Fibroblast of skin of right biceps (primary cell): ENCODE data around the gene CYP11A1.

Experiments
- DNase-seq: peaks from one replicate; pipeline ENCODE4 v3.0.0-alpha.2; 2013

The CYP11A1 gene

DNA sequence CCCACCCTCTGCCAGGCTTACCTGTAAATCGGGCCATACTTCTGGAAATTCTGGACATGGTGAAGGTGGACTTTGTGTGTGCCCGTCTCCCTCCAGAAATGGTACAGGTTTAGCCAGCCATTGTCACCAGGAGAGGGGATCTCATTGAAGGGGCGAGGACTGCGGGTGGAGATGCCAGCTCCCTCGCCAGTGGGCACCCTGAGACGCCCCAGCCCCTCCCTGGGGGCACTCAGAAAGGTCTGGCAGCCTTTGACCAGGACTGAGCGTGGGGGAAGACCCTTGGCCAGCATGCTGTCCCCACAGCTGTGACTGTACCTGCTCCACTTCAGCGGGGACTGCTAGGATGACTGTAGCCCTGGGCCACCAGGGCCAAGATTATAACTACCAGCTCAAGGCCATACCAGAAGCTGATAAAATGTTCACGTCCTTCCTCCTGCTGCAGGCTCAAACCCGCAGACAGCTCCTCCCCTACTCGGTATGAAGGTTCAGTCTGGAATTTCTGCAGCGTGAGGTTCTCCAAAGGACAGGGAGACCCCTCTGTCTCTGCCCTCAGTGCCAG, at the start of gene CYP11A1:
Gene CYP11A1 (minus strand): TSS at position 351 of the 559 bp plus-strand sequence. CDS start 61 bp downstream, at position 290.
- DNase-seq, result no peak

DNA sequence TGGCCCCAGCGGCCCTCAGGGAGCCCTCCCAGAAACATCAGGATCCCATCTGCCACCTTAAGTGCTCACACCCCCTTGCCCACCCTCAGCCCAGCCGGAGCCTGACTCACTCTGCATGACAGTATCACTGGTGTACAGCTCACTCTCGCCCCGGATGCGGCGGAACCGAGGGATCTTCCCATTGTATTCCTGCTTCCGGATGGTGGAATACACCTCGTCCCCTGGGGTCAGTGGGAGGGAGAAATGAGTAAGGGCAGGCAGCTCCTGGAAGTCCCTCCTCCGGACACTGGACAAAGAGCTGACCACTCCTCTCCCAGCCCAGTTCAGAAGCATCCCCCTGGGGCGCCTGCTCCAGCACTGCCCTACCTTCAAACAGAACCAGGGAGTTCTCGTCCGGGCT, 49.8 kb upstream of the CYP11A1 start:
- DNase-seq, result peak; percentile 69

DNA sequence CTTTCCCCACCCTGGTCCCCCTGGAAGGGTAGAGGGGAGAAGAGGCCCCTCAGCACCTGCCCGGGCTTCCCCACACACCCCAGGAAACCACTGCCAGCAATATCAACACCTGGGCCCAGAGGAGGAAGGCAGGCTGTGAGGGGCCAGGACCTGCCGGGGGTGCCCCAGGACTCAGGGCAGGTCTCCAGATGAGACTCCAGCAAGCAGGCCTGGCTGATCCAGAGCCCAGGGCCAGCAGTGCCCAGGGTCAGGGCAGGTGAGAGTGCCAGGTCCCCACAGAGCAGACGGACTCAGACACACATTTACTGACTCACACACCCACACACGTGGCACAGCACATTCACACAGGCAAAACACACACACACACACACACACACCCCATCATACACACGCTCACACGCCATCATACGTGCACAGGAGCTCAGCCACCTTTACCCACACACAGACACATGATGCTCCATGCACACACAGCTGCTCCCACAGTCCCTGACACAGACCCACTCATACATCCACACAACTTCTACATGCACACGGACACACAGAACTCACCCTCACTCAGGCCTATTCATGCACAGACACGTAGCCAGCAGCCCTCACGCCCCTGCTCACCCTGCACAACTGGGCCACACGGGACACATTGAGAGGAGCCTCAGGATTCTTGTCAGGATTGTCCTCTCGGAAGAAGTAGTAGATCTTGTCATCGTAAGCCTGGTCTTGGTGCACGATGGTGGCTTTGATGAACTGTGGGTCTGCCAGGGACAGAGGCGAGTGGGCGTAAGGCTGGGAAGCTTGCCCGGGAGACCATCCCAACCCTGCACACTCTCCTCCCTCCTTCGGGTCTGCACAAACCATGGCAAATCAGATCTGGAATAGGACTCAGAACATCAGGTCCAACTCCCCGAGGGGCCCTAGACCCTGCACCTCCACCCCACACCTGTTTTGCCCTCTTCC, 48.8 kb upstream of the CYP11A1 start:
- no peak for DNase-seq

DNA sequence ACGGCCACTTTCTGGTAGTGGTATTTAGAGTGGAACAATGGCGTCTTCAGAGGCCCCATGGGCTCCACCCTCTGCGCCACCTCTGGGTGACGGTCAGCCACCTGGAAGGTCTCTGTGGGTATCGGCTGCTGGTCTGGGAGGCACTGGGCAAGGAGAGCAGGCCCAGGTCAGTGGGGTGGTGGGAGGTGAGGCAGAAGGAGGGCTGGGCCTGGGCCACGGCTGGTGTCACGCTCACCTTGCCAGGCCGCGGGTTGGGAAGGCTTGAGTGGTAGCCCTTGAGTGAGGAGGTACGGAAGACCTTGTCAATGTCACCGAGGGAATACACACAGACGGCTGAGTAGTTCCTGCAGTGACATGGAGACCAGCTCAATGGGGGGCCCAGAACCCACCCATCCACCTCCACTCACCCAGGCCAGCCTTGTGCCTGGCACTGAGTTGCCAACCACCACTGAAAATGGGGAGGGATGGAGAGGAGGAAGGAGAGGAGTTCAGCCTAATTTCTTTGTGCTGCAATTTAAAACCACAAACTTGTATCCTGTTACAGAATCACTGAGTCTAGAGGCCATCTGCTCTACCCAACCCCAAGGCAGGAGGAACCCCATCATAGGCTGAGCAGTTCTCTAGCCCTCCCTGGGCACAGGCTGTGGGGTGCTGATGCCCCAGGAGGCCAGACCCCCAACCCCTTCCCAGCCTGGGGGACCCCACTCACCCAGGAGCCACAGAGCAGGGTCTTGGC, 47.3 kb upstream of the CYP11A1 start:
- no peak for DNase-seq

DNA sequence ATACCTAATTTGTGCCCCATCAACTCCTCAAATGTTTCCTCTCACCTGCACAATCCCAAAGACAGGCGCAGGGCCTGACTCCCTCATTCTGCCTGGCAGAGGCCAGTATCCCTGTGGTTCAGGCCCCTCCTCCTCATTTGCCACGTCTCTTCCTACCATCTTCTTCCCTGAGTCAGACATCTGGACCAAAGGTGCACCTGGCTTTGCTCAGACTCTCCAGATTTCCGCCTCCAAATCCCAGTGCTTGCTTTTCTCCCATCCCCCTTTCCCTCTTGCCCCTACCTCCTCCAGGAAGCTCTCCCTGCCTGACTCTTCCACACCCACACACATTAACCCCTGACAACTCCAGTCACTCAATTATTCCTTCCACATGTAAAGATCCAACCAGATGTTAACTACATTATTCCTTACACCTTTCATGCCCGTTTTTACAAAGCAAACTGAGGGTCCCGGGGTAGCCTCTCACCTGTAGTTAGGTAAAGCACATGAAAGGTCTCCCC, 46.7 kb upstream of the CYP11A1 start:
- no peak for DNase-seq

DNA sequence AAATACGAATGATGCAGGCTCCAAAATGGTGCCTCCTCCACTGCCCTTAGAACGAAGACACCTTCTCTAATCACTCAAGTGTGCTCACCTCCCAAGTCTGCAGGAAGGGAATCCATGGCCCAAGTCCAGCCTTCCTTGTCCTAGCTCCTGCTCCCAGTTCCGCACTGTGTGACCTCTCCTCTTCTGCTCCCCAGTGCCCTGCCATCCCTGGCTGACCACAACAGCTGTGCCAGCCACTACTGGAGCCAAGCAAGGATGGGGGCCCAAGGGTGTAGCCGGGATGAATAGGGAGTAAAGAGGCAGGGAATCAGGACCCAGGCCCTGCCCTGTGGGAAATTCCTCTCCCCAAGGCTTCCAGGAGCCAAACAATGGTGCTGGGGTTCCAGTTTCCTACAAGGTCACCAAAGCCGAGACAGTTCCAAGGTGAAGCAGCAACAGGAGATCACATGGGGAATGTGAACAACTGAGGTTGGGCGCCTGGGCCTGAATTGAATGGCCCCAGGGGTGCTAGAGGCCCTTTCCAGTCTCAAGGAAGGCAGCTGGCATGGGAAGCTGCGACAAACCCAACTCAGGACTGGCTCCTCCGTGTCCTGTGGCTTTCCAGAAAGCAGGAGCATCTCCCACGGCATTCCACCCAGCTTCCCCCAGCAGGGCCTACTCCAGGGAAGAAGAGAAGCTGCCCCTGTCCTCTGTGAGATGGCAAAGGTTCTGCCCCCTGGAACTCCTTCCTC, 46.1 kb upstream of the CYP11A1 start:
- no peak for DNase-seq

DNA sequence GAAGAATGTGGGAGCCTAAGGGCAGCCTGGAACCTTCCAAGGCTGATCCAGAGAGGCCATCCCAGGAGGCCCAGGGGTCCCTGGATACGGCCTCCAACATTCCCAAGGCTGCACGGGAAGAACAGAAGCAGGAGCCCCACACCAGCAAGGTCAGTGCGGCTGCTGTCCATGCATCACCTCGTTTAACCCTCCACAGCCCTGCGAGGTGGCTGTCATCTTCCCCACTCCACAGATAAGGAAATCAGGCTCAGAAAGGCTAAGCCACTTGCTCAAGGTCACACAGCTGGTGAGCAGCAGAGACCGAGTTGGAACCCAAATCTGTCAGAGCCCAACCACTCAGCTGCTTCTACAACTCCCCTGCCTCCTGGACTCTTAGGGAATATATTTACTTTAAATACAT, 44.7 kb upstream of the CYP11A1 start:
- no peak for DNase-seq

DNA sequence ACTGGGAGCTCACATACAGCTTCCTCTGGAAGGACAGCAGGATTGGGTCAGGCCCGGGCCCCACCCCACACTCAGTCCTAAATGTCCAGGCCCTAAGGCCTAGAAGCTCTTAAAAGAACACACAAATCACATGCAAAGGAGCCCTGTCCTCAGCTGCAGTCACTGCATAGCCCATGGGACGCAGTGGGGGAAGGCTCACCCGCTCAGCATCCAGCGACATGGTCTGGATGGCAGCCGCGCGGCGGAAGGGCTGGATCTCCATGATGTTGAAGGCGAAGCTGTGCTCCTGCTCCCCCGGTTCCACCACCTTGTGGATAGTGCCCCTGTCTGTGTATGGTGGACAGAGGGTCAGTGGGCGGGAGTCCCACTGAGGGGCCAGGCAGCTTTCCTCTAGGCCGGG, 44.2 kb upstream of the CYP11A1 start:
- DNase-seq, result no peak

DNA sequence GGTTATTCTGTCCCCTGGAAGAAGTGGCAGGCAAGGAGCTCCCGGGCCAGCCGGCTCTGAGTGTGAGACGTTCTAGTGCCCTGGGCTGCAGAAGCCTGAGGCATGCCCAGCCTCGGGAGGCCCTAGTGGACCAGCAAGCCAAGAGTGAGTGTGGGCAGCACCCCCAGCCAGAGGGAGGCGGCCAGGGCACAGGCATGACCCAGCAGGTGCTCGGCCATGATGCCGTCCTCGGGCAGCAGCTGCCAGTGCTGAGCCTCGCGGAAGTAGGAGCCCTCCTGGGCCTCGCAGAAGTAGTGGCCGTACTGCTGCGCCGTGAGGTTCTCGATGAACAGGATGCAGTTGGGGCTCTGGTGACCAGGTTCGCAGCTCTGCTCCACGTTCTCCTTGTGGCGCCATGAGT, 43.1 kb upstream of the CYP11A1 start:
- DNase-seq, result no peak

DNA sequence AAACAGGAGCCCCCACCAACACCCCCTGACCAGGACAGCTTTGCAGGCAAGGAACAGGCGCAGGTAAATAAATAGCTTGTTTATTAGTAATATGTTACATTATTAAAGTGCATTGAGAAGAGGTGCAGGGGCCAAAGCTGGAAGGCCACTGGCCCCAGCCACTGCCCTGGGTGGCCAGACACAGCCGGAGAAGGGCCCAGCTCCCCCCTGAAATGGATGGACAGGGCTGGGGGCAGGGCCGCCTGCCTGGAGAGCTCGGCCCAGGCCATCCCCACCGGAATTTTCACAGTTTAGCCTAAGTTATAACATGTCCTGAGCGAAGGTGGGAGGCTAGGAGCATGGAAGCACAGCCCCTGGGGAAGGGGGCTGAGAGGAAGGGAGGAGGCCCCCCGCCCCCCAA, 41.8 kb upstream of the CYP11A1 start:
- no peak for DNase-seq

DNA sequence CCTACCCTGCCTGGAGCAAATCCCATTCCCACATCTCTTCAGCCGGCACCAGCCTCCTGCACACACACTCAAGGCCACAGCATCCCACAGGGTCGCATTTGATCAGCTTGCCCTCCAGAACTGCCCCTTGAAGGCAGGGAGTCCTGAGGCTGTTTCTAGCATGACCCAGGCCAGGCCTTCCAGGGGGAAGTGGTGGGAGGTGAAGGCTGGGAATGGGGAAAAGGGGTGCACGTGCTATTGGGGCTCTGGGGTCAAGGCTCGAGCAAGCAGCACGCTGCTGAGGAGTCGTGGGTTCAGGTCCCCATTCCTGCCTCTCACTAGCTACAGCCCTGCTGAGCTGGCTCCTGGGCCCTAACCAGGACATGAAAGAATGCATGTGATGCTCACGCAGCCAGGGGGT, 41.4 kb upstream of the CYP11A1 start:
- DNase-seq, result no peak

DNA sequence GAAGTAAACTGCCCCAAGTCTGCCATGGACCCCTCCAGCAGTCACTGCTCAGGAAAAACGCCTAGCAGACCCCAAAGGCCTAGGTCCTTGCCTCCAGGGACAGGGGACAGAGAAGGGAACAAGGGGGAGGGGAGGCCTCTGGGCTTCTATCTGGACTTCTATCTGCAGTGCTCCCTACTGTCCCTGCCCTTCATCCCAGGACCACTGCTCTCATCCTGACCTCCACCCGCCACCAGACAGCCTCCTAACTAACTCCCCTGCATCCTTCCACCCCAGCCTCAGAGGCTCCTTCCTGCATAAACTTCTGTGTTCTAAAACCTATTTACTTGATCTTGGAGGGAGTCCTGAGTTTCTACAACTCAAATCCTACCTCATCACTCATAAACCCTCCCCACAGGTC, 40.9 kb upstream of the CYP11A1 start:
- DNase-seq, result no peak

DNA sequence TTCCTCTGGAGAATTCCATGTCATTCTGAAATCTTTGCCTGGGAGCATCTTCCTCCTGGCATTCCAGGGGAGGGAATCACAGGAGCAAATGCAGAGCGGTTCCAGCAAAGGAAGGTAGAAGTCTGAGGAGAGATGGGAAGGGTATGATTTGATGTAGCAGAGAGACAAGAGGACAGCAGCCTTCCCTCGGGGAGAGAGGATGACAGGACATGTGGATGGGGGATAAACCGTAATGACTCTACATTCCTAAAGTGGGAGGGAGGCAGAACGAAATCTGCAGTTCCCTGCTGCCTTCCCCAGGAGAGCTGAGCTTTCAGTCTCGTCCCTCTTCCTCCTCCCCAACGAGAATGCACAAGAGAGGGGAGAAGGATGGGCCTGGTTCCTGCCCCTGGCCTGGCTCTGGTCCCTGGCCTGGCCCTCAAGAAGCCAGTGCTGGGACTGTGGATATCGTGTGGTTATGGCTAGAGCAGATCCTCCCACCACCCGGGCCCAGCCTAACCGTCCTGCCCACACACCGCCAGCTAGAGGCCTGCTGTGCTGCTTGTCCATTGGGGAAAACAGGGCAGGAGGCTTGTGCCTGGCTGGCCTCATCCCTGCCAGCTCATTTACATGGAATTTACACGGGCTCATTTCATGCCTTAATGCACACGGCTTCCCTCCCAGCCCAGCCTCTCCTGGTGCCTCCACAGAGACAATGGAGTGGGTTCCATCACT, 39.7 kb upstream of the CYP11A1 start:
- DNase-seq, result peak; percentile 96

DNA sequence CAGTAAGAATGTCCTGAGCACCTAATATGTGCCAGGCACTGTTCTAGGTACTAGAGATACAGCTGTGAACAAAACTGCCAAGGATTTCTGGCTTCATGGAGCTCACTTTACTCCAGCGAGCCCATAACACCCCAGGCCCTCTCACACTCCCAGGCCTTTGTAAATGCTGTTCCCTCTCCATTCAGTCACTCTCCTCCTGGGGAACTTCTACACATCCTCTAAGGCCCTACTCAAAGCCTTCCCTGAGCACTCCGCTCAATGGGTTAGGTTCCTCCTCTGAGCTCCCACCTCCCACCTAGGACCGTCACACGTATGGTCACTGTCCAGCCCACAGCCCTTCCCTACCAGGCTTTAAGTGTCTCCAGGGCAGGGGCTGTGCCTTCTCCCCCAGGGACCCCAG, 39.1 kb upstream of the CYP11A1 start:
- DNase-seq, result no peak

DNA sequence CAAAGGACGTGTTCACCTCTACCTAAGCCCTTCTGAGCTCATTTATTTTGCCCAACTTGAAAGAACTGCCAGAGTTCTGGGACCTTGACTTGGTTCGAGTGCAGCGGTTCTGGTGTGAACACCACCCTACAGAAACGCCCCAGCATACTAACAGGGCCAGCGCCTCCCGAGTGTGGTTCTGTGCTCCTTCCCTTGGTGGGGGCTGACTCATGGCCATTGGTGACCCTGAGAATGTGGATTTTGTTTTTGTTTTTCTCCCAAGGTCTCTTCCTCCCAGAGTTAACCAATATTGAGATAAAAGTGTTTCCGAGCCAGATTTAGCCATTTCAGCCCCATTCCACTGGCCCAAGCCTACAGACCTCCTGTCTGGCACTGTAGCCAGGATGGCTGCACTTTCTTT, 38.4 kb upstream of the CYP11A1 start:
- no peak for DNase-seq

DNA sequence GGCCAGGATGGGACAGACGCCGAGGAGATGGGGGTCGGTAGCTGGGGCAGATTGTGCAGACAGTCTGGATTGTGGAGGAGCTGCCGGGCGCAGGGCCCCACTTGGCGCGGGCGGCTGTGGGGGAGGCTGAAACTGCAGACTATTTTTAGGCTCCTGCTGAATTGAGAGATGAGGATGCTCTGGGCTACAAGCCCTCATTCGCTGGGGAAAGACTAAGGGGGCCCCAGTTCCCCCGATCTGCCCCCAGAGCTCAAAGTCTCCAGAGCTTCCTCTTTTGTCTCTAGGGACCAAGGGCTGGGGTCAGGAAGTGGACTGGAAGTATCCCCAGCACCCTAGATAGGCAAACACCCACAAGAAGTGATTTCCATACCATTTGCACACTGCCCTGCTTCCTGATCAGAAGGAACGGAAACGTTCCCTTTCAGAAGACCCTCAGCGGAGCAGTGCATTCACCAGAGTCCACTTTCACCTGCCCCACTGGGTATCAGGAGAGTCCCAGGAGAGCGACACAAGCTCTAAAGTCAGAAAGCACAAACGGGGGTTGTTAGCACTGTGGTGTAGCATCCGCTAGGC, 36.6 kb upstream of the CYP11A1 start:
- peak; percentile 71 for DNase-seq

DNA sequence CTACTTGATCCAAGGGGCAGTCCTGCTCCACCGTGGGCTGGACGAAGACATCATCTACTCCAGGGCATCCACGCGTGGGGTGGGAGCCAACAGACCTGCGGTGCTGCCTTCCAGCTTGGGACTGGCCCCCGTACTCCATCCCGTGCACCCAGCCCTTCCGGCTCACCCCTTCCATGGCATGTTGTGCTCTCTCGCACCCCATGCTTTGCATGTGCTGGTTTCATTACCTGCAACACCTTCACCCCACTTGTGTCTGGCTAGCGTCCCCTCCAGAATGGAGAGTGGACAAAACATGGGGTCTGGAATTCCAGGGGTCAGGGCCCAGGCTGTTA, 36.1 kb upstream of the CYP11A1 start:
- no peak for DNase-seq

DNA sequence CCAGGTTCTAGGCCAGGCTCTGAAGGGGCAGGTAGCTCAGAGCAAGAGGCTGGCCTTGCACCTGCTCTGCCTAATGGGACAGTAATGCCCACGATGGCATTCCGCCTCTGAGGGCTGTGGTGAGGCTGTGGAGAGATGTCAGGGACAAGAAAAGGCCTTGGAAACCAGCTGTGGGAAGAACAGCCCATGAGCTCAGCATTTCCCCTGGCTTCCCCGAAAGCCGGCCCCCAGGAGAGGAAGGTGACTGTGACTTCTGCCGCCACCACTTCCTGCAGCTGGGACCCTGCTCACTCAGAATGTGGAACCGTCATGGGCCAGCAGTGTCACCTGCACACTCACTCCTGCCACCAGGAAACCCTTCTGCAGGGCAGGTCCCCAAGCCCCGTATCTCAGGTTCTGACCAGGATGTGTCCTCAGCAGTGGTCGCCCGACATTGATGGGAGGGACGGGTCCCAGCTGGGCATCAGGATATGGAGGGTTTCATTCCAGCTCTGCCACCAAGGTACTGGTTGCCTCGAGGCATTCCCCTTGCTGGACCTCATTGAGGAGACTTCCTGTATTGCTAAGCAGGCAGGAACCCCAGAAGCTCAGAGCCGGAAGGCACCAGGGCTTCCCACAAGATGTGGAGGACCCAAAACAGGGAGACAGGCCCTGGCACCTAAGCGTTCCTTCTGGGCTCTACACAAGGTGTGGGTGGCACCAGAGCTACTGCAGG, 35.6 kb upstream of the CYP11A1 start:
- DNase-seq, result peak; percentile 25

DNA sequence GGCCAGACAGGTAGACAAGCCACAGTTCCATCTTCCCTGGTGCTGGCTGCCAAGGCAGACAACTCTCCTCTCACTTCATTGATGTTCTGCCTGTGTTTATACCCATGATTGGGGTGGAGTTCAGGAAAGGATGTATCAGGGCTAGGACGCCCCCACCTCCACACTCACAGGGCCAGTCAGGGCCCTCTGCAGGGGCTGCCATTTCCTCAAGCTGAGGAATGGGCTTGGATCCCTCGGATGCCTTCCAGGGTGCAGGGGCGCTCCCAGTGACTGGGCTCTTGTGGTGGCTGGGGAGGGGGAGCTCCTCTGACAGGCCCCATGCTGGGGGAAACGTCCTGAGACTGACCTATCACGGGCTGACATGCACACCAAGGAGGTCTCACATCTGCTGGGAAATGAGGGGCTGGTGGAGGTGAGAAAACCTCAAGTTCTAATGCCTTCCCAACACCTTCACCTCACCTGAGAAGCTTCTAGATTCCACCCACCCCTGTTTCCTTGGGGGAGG, 34.9 kb upstream of the CYP11A1 start:
- DNase-seq, result no peak

DNA sequence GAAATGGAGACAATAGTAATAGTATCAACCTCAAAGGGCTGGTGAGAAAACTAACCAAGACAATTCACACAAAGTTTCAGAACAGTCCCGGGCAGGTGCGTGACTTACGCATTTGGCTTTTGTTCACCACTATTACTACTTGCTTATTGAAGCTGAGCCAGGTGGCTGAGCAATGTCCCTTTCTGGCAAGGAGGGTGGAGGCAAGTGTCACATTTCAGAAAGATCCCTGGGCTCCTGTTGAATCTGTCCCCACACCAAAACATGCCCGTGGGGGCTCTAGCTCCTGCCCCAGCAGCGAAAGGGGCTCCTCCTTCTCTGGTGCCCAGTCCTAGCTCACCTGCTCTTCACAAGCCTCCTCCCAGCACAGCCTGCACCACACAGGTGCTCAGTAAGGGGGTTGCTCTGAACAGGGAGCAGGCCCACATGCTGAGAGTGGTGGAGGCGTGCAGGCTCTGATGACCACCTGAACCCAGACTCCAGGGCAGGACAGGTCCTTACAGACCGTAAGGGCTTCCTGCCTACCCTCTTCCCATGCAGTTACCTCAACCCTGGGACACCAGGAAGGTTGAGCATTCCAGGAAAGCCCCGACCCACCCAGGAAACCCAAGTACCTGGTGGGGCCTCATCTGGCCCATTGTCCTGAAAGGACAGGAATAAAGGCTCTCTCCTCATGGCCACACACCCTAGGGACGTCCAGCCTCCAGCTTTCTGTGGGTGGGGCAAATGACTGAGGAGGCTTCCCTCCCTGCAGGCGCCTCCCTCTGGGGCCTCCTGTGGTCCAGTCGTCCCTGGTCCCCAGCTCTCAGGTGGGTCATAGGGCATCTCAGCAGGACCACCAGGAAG, 33.7 kb upstream of the CYP11A1 start:
- no peak for DNase-seq
